HEK293 (cell line): ENCODE data around the gene MYO9B.
A peak's percentile ranks its signal among the peaks of the same experiment; 100 is the strongest.

ENCODE experiments used
- CTCF ChIA-PET: fragments of 350-600 bp; formaldehyde crosslinking; extraction: SDS; loops from one replicate; lab custom pipeline; 2021; ENCODE audit warnings: antibody characterized with exemption; lab: Yijun Ruan, JAX
- POLR2A ChIA-PET: fragments of 300-600 bp; formaldehyde crosslinking; extraction: SDS; loops from one replicate; lab custom pipeline; 2020; ENCODE audit warnings: antibody characterized with exemption, inconsistent platforms; lab: Yijun Ruan, JAX
- H3K27ac ChIP-seq: fragments of 200-500 bp; sonication (Bioruptor generic); 2 replicates; pipeline ENCODE4 v1.5.1; 2014; ENCODE audit warnings: low read depth, low read length, control low read depth, inconsistent platforms; ENCODE audit errors: extremely low read depth
- H3K36me3 ChIP-seq, 2 experiments: fragments of 200-500 bp in 1 of 2; sonication (Bioruptor generic) in 1 of 2; 1 replicate in 1 of 2; 2 replicates in 1 of 2; pipeline ENCODE4 v1.5.1; 2014 to 2017; ENCODE audit warnings: inconsistent platforms in 2 of 2, low read length in 2 of 2; ENCODE audit not compliant: control insufficient read depth in 2 of 2, insufficient read depth in 1 of 2
- H3K4me1 ChIP-seq: fragments of 200-500 bp; sonication (Bioruptor generic); 2 replicates; pipeline ENCODE4 v1.5.1; 2014; ENCODE audit warnings: mild to moderate bottlenecking, low read length, inconsistent platforms; ENCODE audit not compliant: control insufficient read depth, insufficient read depth
- H3K4me3 ChIP-seq: 2 replicates; pipeline ENCODE4 v1.5.1; 2011; ENCODE audit warnings: low read depth, mild to moderate bottlenecking, control low read depth, low read length, moderate library complexity
- H3K9me3 ChIP-seq: fragments of 200-500 bp; sonication (Bioruptor generic); 2 replicates; pipeline ENCODE4 v1.5.1; 2014; ENCODE audit warnings: low read depth, low read length, inconsistent platforms; ENCODE audit not compliant: control insufficient read depth, insufficient read depth
- BCL11A ChIP-seq: fragments of 450-650 bp; formaldehyde crosslinking; IDR thresholded peaks from 2 replicates; pipeline ENCODE4 v1.5.1; 2016; ENCODE audit warnings: low read depth, missing biosample characterization, missing genetic modification characterization
- KLF1 ChIP-seq: fragments of 450-650 bp; formaldehyde crosslinking; IDR thresholded peaks from 2 replicates; pipeline ENCODE4 v1.5.1; 2016; ENCODE audit warnings: missing biosample characterization, missing genetic modification characterization
- KLF8 ChIP-seq: fragments of 450-650 bp; formaldehyde crosslinking; IDR thresholded peaks from 2 replicates; pipeline ENCODE4 v1.5.1; 2016; ENCODE audit warnings: missing biosample characterization, missing genetic modification characterization
- OSR2 ChIP-seq: fragments of 450-650 bp; formaldehyde crosslinking; IDR thresholded peaks from 2 replicates; pipeline ENCODE4 v1.5.1; 2016; ENCODE audit warnings: missing biosample characterization, missing genetic modification characterization
- PRDM1 ChIP-seq: fragments of 450-650 bp; formaldehyde crosslinking; IDR thresholded peaks from 2 replicates; pipeline ENCODE4; 2016; ENCODE audit warnings: missing biosample characterization, missing genetic modification characterization
- WT1 ChIP-seq: fragments of 450-650 bp; formaldehyde crosslinking; IDR thresholded peaks from 2 replicates; pipeline ENCODE4 v1.5.1; 2016; ENCODE audit warnings: missing biosample characterization, missing genetic modification characterization
- ZBTB48 ChIP-seq: fragments of 450-650 bp; formaldehyde crosslinking; IDR thresholded peaks from 2 replicates; pipeline ENCODE4 v1.5.1; 2016; ENCODE audit warnings: missing biosample characterization, missing genetic modification characterization
- ZBTB8A ChIP-seq: fragments of 450-650 bp; formaldehyde crosslinking; IDR thresholded peaks from 2 replicates; pipeline ENCODE4 v1.5.1; 2016; ENCODE audit warnings: missing biosample characterization, missing genetic modification characterization
- ZFP3 ChIP-seq: fragments of 450-650 bp; formaldehyde crosslinking; IDR thresholded peaks from 2 replicates; pipeline ENCODE4 v1.5.1; 2016; ENCODE audit warnings: low read depth, missing biosample characterization, missing genetic modification characterization
- ZNF48 ChIP-seq: fragments of 450-650 bp; formaldehyde crosslinking; IDR thresholded peaks from 2 replicates; pipeline ENCODE4 v1.5.1; 2016; ENCODE audit warnings: missing biosample characterization, missing genetic modification characterization
- ZNF621 ChIP-seq: fragments of 450-650 bp; formaldehyde crosslinking; IDR thresholded peaks from 2 replicates; pipeline ENCODE4 v1.5.1; 2017; ENCODE audit warnings: missing biosample characterization, missing genetic modification characterization
- TF ChIP-seq, protein P1 (sequence below): fragments of 450-650 bp; formaldehyde crosslinking; IDR thresholded peaks from 2 replicates; pipeline ENCODE4 v1.5.1; 2017; ENCODE audit warnings: missing biosample characterization, mild to moderate bottlenecking, missing genetic modification characterization, moderate library complexity
- TF ChIP-seq, protein P2 (sequence below): fragments of 450-650 bp; formaldehyde crosslinking; IDR thresholded peaks from 2 replicates; pipeline ENCODE4 v1.5.1; 2016; ENCODE audit warnings: missing biosample characterization, missing genetic modification characterization

MYO9B gene

DNA sequence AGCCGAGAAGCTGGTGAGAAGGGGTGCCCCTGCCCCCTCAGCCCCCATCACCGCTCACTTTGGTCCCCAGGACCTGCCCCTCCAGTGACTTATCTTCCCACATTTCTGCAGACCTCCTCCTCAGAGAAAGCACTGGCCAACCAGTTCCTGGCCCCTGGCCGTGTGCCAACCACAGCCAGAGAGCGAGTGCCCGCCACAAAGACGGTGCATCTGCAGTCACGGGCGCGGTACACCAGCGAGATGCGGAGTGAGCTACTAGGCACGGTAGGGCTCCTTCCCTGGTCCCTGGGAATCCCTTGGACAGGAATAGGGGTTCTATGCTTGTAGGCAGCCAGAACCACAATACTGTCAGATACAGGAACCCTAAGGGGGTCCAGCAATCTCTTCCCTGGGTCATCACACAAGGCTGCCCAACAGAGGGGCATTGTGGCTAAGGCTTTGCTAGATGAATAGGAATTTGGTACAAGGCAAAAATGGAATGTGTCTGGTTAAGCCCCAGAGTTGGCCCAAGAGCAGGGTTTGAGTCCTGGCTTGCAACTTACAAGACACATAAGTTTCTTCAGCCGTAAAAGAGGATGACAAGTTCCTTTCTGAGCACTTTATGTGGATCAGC lies 140.6 kb downstream of the MYO9B start:
- TF ChIP-seq KLF8 (tag by site-specific recombination) = no peak
- no peak for TF ChIP-seq ZNF621 (tag by site-specific recombination)
- 0 out of 2 replicates have a peak, but pooled peaks have one; percentile 19 for TF ChIP-seq ZBTB48 (tag by site-specific recombination)
- TF ChIP-seq, protein P1, sequence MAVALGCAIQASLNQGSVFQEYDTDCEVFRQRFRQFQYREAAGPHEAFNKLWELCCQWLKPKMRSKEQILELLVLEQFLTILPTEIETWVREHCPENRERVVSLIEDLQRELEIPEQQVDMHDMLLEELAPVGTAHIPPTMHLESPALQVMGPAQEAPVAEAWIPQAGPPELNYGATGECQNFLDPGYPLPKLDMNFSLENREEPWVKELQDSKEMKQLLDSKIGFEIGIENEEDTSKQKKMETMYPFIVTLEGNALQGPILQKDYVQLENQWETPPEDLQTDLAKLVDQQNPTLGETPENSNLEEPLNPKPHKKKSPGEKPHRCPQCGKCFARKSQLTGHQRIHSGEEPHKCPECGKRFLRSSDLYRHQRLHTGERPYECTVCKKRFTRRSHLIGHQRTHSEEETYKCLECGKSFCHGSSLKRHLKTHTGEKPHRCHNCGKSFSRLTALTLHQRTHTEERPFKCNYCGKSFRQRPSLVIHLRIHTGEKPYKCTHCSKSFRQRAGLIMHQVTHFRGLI (tag by site-specific recombination) = peak; percentile 64; the same call in 1 of the 2 replicates
- Histone ChIP-seq H3K4me1 (no peaks in the 10 kb centered on the region), H3K9me3 (no peaks in the 10 kb centered on the region), H3K36me3 (peaks cover 5 to 30% of the 10 kb centered on the region in 2 experiments; a peak in 2 of 3 replicates), H3K4me3 (peak overlapping the region; percentile 91), H3K27ac (no peak overlapping the region)
- ChIA-PET POLR2A (interaction anchor here (0.9 to 2.4 kb wide), 18 partner anchors 7 to 141 kb away, joined by 3 to 61 read pairs (median 4); partner anchors contain the start of genes ABHD8, BABAM1, DDA1 and HAUS8), CTCF (interaction anchor here (0.6 to 0.8 kb wide), 5 partner anchors 38 to 655 kb away, joined by 3 to 5 read pairs (median 3); partner anchors contain the start of gene MRPL34)

DNA sequence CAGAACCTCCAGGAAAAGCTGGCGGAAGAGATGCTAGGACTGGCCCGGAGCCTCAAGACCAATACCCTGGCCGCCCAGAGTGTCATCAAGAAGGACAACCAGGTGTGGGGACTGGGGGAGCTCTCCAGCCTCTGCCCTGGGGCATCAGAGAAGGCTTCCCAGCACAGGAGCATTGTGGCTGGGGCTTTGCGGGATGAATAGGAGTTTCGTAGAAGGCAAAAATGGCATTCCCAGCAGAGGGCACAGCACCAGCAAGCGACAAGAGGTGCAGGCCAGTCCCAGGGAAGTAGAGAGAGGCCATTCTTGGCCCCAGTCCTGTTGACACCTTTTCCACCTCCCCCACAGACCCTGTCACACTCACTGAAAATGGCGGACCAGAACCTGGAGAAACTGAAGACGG lies 143.7 kb downstream of the MYO9B start:
- TF ChIP-seq OSR2 (tag by site-specific recombination) = no peak
- TF ChIP-seq ZFP3 (tag by site-specific recombination) = peak; percentile 98
- TF ChIP-seq, all 188 proteins: peak for 1
- ChIA-PET POLR2A (interaction anchor here (1.5 kb wide), 1 partner anchor 48 kb away, joined by 5 read pairs; the partner anchor contains the start of gene BABAM1), CTCF (no interaction called here)
- no peaks in the 10 kb centered on the region for H3K4me1 ChIP-seq
- no peak overlapping the region for H3K4me3 ChIP-seq
- H3K9me3 ChIP-seq = no peaks in the 10 kb centered on the region
- peaks cover 5 to 21% of the 10 kb centered on the region in 2 experiments; a peak in 2 of 3 replicates for H3K36me3 ChIP-seq
- no peak overlapping the region for H3K27ac ChIP-seq

DNA sequence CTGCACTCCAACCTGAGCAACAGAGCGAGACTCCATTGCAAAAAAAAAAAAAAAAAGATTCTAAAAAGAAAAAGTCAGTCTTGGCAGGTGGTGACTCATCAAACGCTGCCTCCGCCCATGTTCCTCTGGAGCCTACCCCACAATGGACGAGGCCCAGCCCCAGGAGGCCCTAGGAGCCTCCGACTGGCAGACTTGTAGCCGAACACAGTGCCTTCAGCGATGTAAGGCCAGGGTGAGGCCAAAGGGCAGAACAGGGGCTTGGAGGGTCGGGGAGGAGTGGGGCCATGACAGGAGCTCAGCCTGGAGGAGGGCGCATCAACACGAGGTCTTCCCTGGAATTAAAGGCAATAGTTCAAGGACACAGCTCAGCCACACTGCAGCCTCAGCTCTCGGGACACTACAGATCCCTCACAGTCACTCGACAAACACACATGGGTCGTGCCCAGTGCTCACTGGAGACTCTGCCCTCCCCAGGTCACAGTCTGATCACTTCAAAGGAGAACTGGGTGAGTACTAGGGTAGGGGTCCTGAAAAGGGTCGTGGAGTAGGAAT lies 144.7 kb downstream of the MYO9B start:
- H3K36me3 ChIP-seq = peaks cover 5 to 21% of the 10 kb centered on the region in 2 experiments; a peak in 2 of 3 replicates
- POLR2A ChIA-PET = interaction anchor here (0.6 to 1.5 kb wide), 3 partner anchors 8 to 56 kb away, joined by 3 to 6 read pairs (median 5); partner anchors contain the start of gene BABAM1
- no peaks in the 10 kb centered on the region for H3K9me3 ChIP-seq
- H3K27ac ChIP-seq = no peak overlapping the region
- TF ChIP-seq ZNF48 (no peak), KLF1 (peak; percentile 47; the same call in 1 of the 2 replicates), ZBTB8A (tag by site-specific recombination) (no peak), WT1 (tag by site-specific recombination) (no peak), PRDM1 (tag by site-specific recombination) (0 out of 2 replicates have a peak, but pooled peaks have one; percentile 15)
- no peaks in the 10 kb centered on the region for H3K4me1 ChIP-seq
- CTCF ChIA-PET = interaction anchor here (0.6 to 1.1 kb wide), 3 partner anchors 15 to 76 kb away, joined by 3 to 6 read pairs (median 4); no protein-coding TSS in a partner anchor
- H3K4me3 ChIP-seq = no peak overlapping the region

DNA sequence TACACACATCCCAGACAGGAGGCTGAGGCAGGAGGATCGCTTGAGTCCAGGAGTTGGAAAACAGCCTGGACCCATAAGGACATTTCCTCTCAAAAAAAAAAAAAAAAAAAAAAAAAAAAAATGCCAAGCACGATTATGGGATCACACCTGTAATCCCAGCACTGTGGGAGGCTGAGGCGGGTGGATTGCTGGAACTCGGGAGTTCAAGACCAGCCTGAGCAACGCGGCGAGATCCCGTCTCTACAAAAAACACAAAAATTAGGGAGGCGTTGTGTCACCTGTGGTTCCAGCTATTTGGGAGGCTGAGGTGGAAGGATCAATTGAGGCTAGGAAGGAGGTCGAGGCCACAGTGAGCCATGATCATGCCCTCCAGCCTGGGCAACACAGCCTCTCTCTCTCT lies 149.5 kb downstream of the MYO9B start:
- TF ChIP-seq, protein P2, sequence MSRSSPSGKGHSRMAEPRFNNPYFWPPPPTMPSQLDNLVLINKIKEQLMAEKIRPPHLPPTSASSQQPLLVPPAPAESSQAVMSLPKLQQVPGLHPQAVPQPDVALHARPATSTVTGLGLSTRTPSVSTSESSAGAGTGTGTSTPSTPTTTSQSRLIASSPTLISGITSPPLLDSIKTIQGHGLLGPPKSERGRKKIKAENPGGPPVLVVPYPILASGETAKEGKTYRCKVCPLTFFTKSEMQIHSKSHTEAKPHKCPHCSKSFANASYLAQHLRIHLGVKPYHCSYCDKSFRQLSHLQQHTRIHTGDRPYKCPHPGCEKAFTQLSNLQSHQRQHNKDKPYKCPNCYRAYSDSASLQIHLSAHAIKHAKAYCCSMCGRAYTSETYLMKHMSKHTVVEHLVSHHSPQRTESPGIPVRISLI (tag by site-specific recombination) = peak; percentile 90
- no peak for TF ChIP-seq BCL11A (tag by site-specific recombination)
- no peaks in the 10 kb centered on the region for H3K9me3 ChIP-seq
- CTCF ChIA-PET = interaction anchor here (0.7 to 1.6 kb wide), 2 partner anchors 35 to 542 kb away, joined by 3 to 4 read pairs; no protein-coding TSS in a partner anchor
- no peak overlapping the region for H3K4me3 ChIP-seq
- no peaks in the 10 kb centered on the region for H3K4me1 ChIP-seq
- H3K36me3 ChIP-seq = peaks cover 0 to 6% of the 10 kb centered on the region in 2 experiments; a peak in 1 of 3 replicates
- H3K27ac ChIP-seq = no peak overlapping the region
- POLR2A ChIA-PET = interaction anchor here (0.6 to 2.6 kb wide), 2 partner anchors 10 to 18 kb away, joined by 6 to 29 read pairs; partner anchors contain the start of gene NR2F6
